ENCODE measurements around the gene TUBA3C.

DNA sequence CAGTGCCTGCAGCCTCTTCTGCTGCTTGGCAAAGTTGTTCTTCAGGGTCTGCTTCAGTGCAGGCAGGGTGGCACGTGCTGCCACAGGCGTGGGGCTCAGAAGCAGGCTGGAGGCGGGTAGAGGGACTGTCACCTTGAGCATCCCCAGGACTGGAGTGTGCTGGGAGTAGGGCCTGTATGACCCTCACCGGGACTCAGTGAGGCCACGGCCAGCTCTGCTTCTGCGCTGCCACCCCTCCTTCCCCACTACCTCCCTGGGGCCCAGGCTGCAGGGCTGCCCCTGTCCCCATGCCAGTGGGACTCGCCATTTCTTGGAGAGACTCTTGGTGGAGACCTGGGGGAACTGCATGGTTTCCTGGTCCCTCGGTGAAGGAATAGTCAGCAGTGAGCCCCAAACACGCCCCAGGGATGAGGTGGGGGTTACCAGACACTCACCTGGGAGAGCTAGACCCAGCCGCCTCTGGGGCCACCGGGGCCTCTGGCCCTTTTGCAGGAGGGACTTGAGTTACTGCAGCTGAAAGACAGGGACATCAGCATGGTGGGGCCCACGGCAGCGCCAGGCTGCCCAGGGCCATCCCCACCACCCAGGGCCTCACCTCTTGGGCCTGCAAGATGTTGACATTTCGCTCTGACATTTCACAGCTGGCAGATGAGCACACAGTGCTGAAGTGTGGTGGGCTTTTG lies 29.9 kb downstream of the TUBA3C start:
- TF ChIP-seq, protein P1, sequence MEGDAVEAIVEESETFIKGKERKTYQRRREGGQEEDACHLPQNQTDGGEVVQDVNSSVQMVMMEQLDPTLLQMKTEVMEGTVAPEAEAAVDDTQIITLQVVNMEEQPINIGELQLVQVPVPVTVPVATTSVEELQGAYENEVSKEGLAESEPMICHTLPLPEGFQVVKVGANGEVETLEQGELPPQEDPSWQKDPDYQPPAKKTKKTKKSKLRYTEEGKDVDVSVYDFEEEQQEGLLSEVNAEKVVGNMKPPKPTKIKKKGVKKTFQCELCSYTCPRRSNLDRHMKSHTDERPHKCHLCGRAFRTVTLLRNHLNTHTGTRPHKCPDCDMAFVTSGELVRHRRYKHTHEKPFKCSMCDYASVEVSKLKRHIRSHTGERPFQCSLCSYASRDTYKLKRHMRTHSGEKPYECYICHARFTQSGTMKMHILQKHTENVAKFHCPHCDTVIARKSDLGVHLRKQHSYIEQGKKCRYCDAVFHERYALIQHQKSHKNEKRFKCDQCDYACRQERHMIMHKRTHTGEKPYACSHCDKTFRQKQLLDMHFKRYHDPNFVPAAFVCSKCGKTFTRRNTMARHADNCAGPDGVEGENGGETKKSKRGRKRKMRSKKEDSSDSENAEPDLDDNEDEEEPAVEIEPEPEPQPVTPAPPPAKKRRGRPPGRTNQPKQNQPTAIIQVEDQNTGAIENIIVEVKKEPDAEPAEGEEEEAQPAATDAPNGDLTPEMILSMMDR (conservative IDR thresholded peaks at IDR 0.05): no peak
- TF ChIP-seq EZH2 (IDR thresholded peaks at IDR 0.05; ENCODE audit: low read depth): no peak
